GM12872 (cell line): ENCODE results near the gene SLC23A2.

Experiments used
- CTCF ChIP-seq: IDR thresholded peaks from 3 replicates; pipeline ENCODE4 v1.5.1; 2011; ENCODE audit warnings: low read depth, mild to moderate bottlenecking, low read length, moderate library complexity; ENCODE audit not compliant: insufficient read depth

SLC23A2 gene

GRCh38 chr20:4846821-4847220 is 154.5 kb downstream of the SLC23A2 start:
- TF ChIP-seq CTCF = no peak

DNA sequence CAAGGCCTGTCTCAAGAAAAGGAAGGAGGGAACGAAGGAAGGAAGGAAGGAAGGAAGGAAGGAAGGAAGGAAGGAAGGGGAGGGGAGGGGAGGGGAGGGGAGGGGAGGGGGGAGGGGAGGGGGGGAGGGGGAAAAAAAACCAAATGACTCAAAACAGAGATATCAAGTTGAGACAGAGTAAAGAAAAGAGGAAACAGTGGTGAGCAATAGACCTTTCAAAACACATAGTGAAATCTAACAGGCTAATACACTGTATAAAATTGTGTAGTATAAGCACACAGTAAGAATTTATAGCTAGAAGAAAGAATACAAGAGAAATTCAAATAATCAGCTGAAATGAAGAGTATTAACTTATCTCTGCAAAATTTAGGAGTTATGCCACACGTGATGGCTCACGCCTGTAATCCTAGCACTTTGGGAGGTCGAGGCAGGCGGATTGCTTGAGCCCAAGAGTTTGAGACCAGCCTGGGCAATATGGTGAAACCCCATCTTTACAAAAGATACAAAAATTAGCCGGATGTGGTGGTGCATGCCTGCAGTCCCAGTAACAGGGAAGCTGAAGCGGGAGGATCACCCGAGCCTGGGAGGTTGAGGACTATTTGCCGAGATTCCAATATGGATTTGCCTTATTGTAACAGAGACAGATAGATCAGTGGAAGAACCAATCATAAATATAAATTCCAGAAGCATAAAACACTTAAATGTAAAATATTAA is 156.4 kb downstream of the SLC23A2 start:
- no peak for TF ChIP-seq CTCF

DNA sequence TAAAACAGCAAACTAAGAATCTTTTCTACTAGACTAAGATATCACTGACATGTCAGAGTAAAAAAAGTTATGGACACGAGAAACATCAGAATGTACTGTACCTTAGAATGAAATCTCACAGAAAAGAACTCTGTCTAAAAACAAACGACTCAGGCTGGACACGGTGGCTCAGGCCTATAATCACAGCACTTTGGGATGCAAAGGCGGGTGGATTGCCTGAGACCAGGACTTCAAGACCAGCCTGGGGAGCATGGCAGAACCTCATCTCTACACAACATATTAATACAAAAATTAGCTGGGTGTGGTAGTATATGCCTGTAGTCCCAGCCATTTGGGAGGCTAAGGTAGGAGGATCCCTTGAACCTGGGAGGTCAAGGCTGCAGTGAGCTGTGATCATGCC is 157.0 kb downstream of the SLC23A2 start:
- no peak for TF ChIP-seq CTCF

GRCh38 chr20:4840801-4841200 is 160.5 kb downstream of the SLC23A2 start:
- no peak for TF ChIP-seq CTCF

GRCh38 chr20:4838526-4838925 is 162.8 kb downstream of the SLC23A2 start:
- TF ChIP-seq CTCF = no peak

DNA sequence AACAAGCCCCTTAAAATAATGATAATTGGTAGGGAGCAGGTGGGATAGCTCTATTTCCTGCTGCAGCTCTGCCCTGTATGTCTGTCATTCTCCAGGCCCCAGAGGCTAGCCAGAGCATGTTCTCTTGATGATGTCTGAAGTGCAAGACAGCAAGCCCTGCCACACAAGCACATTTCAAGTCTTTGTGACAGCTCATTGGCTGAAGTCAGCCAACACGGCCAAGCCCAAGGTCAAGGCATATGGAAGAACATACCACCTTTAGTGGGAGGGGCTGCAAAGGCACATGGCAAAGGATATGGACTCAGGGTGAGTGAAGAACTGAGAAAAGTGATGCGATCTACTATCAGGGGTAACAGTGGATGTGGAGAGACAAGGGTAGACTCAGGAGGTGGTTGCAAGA is 163.6 kb downstream of the SLC23A2 start:
- TF ChIP-seq CTCF = no peak

GRCh38 chr20:4836935-4837334 is 164.4 kb downstream of the SLC23A2 start:
- no peak for TF ChIP-seq CTCF

DNA sequence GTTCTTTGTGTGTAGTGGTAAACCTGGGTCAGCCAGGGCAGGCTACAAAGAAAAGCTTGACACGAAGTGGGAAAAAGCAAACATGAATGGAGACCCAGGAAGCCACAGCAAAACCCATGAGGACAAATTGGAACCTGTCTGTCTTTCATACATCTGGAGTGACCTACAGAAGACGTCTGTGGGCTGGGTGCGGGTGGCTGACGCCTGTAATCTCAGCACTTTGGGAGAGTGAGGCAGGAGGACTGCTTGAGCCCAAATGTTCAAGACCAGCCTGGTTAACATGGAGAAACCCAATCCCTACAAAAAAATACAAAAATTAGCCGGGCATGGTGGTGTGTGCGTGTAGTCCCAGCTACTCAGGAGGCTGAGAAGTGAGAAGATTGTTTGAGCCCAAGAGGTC is 164.8 kb downstream of the SLC23A2 start:
- no peak for TF ChIP-seq CTCF
